WTC11 (cell line): ENCODE data around the gene HJV. TPM values are rescaled to one million over a fixed set of nuclear protein-coding genes. Genes with fewer than 3 reads are reported as not detected.

Experiments
- ATAC-seq: fragments of 200-7000 bp; cut with Tn5 transposase; 2 replicates; pipeline ENCODE4 v1.10.0; 2021; ENCODE audit warnings: mild to moderate bottlenecking, moderate library complexity
- CTCF ChIA-PET: fragments of 300-600 bp; sonication (Branson Sonifier 250); formaldehyde crosslinking; loops from one replicate; lab custom pipeline; 2021; ENCODE audit warnings: antibody characterized with exemption; lab: Charles Lee
- POLR2A ChIA-PET: fragments of 350-600 bp; sonication (Branson Sonifier 250); formaldehyde crosslinking; loops from one replicate; lab custom pipeline; 2021; ENCODE audit warnings: antibody characterized with exemption; lab: Charles Lee
- DNase-seq: peaks from one replicate; pipeline ENCODE4 v3.0.0; 2021; ENCODE audit warnings: low spot score
- H3K27ac Mint-ChIP-seq: 2 replicates; pipeline ENCODE4 v1.8.0; 2021; ENCODE audit warnings: mixed read lengths
- H3K27me3 Mint-ChIP-seq: 2 replicates; pipeline ENCODE4 v1.8.0; 2021; ENCODE audit warnings: low read depth, mild to moderate bottlenecking, moderate library complexity, mixed read lengths
- H3K36me3 Mint-ChIP-seq: 2 replicates; pipeline ENCODE4 v1.8.0; 2021; ENCODE audit warnings: mixed read lengths
- H3K4me1 Mint-ChIP-seq: 2 replicates; pipeline ENCODE4 v1.8.0; 2022; ENCODE audit warnings: mixed read lengths
- H3K4me3 Mint-ChIP-seq: 2 replicates; pipeline ENCODE4 v1.8.0; 2021; ENCODE audit warnings: mild to moderate bottlenecking, moderate library complexity, mixed read lengths
- H3K9me3 Mint-ChIP-seq: 2 replicates; pipeline ENCODE4 v1.8.0; 2021; ENCODE audit warnings: mixed read lengths
- CREB1 ChIP-seq: sonication (generic); formaldehyde crosslinking; IDR thresholded peaks from 2 replicates; pipeline ENCODE4 v1.8.0; 2023; ENCODE audit warnings: mild to moderate bottlenecking, missing genetic modification reagents
- CREM ChIP-seq: sonication (generic); formaldehyde crosslinking; IDR thresholded peaks from 2 replicates; pipeline ENCODE4 v1.8.1; 2022; ENCODE audit warnings: mild to moderate bottlenecking, missing genetic modification reagents, moderate library complexity
- GABPB1 ChIP-seq: sonication (generic); formaldehyde crosslinking; IDR thresholded peaks from 2 replicates; pipeline ENCODE4 v1.8.1; 2023; ENCODE audit warnings: mild to moderate bottlenecking, missing genetic modification reagents
- GRHL2 ChIP-seq: fragments of 250-450 bp; sonication (Bioruptor Pico); IDR thresholded peaks from 2 replicates; pipeline ENCODE4 v1.8.0; 2022; ENCODE audit warnings: mild to moderate bottlenecking, moderate library complexity; ENCODE audit not compliant: insufficient replicate concordance, severe bottlenecking
- MYBL2 ChIP-seq: sonication (generic); formaldehyde crosslinking; IDR thresholded peaks from 2 replicates; pipeline ENCODE4 v1.8.1; 2023; ENCODE audit warnings: mild to moderate bottlenecking, moderate library complexity, missing genetic modification reagents
- NFATC4 ChIP-seq: fragments of 250-450 bp; sonication (Bioruptor Pico); IDR thresholded peaks from 2 replicates; pipeline ENCODE4 v1.9.0; 2021; ENCODE audit warnings: mild to moderate bottlenecking
- PRRX2 ChIP-seq: fragments of 250-450 bp; sonication (Bioruptor Pico); IDR thresholded peaks from 2 replicates; pipeline ENCODE4 v1.8.0; 2021; ENCODE audit warnings: mild to moderate bottlenecking
- SMAD4 ChIP-seq: sonication (generic); formaldehyde crosslinking; IDR thresholded peaks from 2 replicates; pipeline ENCODE4 v1.8.0; 2022; ENCODE audit warnings: mild to moderate bottlenecking, missing genetic modification reagents
- SOX15 ChIP-seq: fragments of 250-450 bp; sonication (Bioruptor Pico); IDR thresholded peaks from 2 replicates; pipeline ENCODE4 v1.9.0; 2021; ENCODE audit warnings: mild to moderate bottlenecking
- TCF7 ChIP-seq: sonication (generic); formaldehyde crosslinking; IDR thresholded peaks from 2 replicates; pipeline ENCODE4 v1.8.0; 2022; ENCODE audit warnings: mild to moderate bottlenecking, low read depth, missing genetic modification reagents, moderate library complexity
- TEAD1 ChIP-seq: sonication (generic); formaldehyde crosslinking; IDR thresholded peaks from 2 replicates; pipeline ENCODE4 v1.8.0; 2022; ENCODE audit warnings: mild to moderate bottlenecking, missing genetic modification reagents
- TEAD4 ChIP-seq: sonication (generic); formaldehyde crosslinking; IDR thresholded peaks from 2 replicates; pipeline ENCODE4 v1.8.0; 2022; ENCODE audit warnings: mild to moderate bottlenecking, missing genetic modification reagents
- ZNF219 ChIP-seq: sonication (generic); formaldehyde crosslinking; IDR thresholded peaks from 2 replicates; pipeline ENCODE4 v1.8.0; 2023; ENCODE audit warnings: missing genetic modification reagents, mild to moderate bottlenecking, borderline replicate concordance
- ZNF263 ChIP-seq: sonication (generic); formaldehyde crosslinking; IDR thresholded peaks from 2 replicates; pipeline ENCODE4 v1.8.1; 2022; ENCODE audit warnings: low read depth, mild to moderate bottlenecking, moderate library complexity, missing genetic modification reagents
- ZNF423 ChIP-seq: fragments of 250-450 bp; sonication (Bioruptor Pico); IDR thresholded peaks from 2 replicates; pipeline ENCODE4 v2.1.2; 2022; ENCODE audit warnings: mild to moderate bottlenecking, moderate library complexity
- total RNA-seq: library from RNA; stranded (reverse); gene quantifications from 3 replicates; pipeline ENCODE4 v1.2.3, GENCODE V29; 2021
- TF ChIP-seq, protein P1 (sequence below): sonication (generic); formaldehyde crosslinking; IDR thresholded peaks from 2 replicates; pipeline ENCODE4 v1.8.0; 2022; ENCODE audit warnings: mild to moderate bottlenecking, missing genetic modification reagents
- TF ChIP-seq, protein P2 (sequence below): sonication (generic); formaldehyde crosslinking; IDR thresholded peaks from 2 replicates; pipeline ENCODE4 v1.8.0; 2022; ENCODE audit warnings: mild to moderate bottlenecking, missing genetic modification reagents
- TF ChIP-seq, protein P3 (sequence below): sonication (generic); formaldehyde crosslinking; IDR thresholded peaks from 2 replicates; pipeline ENCODE4 v1.8.0; 2022; ENCODE audit warnings: mild to moderate bottlenecking, missing genetic modification reagents
- TF ChIP-seq, protein P4 (sequence below): sonication (generic); formaldehyde crosslinking; IDR thresholded peaks from 2 replicates; pipeline ENCODE4 v1.8.1; 2023; ENCODE audit warnings: mild to moderate bottlenecking, moderate library complexity, missing genetic modification reagents
- TF ChIP-seq, protein P5 (sequence below): fragments of 200-600 bp; IDR thresholded peaks from 2 replicates; pipeline ENCODE4 v1.8.0; 2022; ENCODE audit warnings: antibody characterized with exemption
- TF ChIP-seq, protein P6 (sequence below): sonication (generic); formaldehyde crosslinking; IDR thresholded peaks from 2 replicates; pipeline ENCODE4 v1.8.1; 2023; ENCODE audit warnings: mild to moderate bottlenecking, missing genetic modification reagents, moderate library complexity
- TF ChIP-seq, protein P7 (sequence below): sonication (generic); formaldehyde crosslinking; IDR thresholded peaks from 2 replicates; pipeline ENCODE4 v1.8.0; 2023; ENCODE audit warnings: missing genetic modification reagents, mild to moderate bottlenecking, borderline replicate concordance

The HJV gene
- total RNA-seq, 1 experiment from 2014 or later = 0.31 TPM

DNA sequence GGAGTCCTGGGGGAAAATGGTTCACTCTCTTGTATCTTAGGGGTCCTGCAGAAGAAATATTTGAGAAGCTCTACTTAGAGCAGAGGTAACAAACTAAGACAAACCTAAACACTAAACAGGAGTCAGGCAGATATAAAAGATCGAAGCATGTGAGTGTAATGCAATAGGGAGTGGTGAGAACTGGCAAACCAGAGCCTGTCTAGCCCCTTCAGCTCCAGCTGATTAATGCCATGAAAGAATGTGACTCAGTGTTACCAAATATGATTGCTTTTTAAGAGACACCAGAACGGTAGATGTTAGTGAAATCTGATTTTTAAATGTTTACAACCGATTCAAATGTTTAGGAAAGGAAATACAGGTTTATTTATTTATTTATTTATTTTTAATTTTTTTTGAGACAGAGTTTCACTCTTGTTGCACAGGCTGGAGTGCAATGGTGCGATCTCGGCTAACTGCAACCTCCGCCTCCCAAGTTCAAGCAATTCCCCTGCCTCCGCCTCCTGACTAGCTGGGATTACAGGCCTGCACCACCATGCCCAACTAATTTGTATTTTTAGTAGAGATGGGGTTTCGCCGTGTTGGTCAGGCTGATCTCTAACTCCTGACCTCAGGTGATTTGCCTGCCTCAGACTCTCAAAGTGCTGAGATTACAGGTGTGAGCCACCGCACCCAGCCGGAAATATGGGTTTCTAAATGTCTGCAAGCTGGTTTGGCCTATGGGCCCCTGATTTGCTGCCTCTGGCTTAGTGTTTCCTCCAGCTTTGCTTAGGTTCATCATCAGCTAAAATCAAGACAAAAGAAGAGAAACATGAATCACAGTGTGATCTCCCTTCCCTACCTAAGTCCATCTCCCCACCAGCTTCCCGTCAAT lies 37.3 kb downstream of the HJV start:
- TF ChIP-seq, protein P1, sequence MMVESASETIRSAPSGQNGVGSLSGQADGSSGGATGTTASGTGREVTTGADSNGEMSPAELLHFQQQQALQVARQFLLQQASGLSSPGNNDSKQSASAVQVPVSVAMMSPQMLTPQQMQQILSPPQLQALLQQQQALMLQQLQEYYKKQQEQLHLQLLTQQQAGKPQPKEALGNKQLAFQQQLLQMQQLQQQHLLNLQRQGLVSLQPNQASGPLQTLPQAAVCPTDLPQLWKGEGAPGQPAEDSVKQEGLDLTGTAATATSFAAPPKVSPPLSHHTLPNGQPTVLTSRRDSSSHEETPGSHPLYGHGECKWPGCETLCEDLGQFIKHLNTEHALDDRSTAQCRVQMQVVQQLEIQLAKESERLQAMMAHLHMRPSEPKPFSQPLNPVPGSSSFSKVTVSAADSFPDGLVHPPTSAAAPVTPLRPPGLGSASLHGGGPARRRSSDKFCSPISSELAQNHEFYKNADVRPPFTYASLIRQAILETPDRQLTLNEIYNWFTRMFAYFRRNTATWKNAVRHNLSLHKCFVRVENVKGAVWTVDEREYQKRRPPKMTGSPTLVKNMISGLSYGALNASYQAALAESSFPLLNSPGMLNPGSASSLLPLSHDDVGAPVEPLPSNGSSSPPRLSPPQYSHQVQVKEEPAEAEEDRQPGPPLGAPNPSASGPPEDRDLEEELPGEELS (CRISPR knock-in tag) = no peak
- TF ChIP-seq ZNF263 (CRISPR knock-in tag) (no peak), CREM (no peak), GRHL2 (CRISPR knock-in tag) (no peak), SMAD4 (CRISPR knock-in tag) (no peak), TEAD1 (no peak), ZNF219 (CRISPR knock-in tag) (no peak), SOX15 (CRISPR knock-in tag) (no peak), NFATC4 (CRISPR knock-in tag) (no peak), PRRX2 (CRISPR knock-in tag) (no peak), TCF7 (no peak), CREB1 (CRISPR knock-in tag) (no peak)
- TF ChIP-seq, protein P2, sequence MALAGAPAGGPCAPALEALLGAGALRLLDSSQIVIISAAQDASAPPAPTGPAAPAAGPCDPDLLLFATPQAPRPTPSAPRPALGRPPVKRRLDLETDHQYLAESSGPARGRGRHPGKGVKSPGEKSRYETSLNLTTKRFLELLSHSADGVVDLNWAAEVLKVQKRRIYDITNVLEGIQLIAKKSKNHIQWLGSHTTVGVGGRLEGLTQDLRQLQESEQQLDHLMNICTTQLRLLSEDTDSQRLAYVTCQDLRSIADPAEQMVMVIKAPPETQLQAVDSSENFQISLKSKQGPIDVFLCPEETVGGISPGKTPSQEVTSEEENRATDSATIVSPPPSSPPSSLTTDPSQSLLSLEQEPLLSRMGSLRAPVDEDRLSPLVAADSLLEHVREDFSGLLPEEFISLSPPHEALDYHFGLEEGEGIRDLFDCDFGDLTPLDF = no peak
- TF ChIP-seq, protein P3, sequence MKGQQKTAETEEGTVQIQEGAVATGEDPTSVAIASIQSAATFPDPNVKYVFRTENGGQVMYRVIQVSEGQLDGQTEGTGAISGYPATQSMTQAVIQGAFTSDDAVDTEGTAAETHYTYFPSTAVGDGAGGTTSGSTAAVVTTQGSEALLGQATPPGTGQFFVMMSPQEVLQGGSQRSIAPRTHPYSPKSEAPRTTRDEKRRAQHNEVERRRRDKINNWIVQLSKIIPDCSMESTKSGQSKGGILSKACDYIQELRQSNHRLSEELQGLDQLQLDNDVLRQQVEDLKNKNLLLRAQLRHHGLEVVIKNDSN (CRISPR knock-in tag) = no peak
- TF ChIP-seq, protein P4, sequence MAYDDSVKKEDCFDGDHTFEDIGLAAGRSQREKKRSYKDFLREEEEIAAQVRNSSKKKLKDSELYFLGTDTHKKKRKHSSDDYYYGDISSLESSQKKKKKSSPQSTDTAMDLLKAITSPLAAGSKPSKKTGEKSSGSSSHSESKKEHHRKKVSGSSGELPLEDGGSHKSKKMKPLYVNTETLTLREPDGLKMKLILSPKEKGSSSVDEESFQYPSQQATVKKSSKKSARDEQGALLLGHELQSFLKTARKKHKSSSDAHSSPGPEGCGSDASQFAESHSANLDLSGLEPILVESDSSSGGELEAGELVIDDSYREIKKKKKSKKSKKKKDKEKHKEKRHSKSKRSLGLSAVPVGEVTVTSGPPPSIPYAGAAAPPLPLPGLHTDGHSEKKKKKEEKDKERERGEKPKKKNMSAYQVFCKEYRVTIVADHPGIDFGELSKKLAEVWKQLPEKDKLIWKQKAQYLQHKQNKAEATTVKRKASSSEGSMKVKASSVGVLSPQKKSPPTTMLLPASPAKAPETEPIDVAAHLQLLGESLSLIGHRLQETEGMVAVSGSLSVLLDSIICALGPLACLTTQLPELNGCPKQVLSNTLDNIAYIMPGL (CRISPR knock-in tag) = no peak
- Mint-ChIP-seq H3K27ac (no peak overlapping the region), H3K9me3 (no peaks in the 10 kb centered on the region), H3K4me1 (peaks cover 32% of the 10 kb centered on the region), H3K27me3 (no peaks in the 10 kb centered on the region; the same call in none of the 2 replicates), H3K36me3 (no peaks in the 10 kb centered on the region), H3K4me3 (no peak overlapping the region)
- no peak for ATAC-seq
- DNase-seq = no peak
- CTCF ChIA-PET = interaction anchor here (1.4 to 1.9 kb wide), 2 partner anchors 12 to 23 kb away, joined by 3 to 8 read pairs; no protein-coding TSS in a partner anchor
- POLR2A ChIA-PET = interaction anchor here (0.5 kb wide), 1 partner anchor 27 kb away, joined by 4 read pairs; no protein-coding TSS in a partner anchor

DNA sequence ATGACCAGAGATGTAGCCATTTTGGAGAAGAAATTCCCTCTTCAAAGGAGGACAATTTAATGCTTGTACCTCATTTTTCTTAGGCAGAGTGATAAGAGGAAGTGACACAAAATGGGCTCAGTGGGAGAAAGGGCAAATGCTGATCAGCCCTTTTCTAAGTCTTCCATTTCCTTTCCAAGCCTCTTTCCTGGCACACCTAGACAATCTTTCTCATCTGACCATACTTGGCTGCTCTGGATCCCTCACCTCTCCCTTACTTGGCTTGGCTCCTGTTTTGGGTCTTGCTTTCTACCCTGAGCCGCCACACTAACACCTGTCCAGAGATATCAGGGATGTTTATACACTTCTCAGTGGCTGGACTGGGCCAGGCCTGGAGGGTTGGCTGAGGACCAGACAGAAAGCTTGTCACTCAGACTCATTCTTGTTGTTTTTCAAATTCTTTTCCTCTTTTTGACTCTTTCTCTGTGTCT lies 38.3 kb downstream of the HJV start:
- Mint-ChIP-seq H3K4me1 (peaks cover 32% of the 10 kb centered on the region), H3K27ac (no peak overlapping the region), H3K36me3 (no peaks in the 10 kb centered on the region), H3K4me3 (no peak overlapping the region), H3K9me3 (no peaks in the 10 kb centered on the region), H3K27me3 (no peaks in the 10 kb centered on the region; the same call in none of the 2 replicates)
- ATAC-seq (no peak), DNase-seq (no peak)
- ChIA-PET POLR2A (interaction anchor here (1.2 kb wide), 1 partner anchor 8 kb away, joined by 4 read pairs; no protein-coding TSS in a partner anchor), CTCF (interaction anchor here (1.4 kb wide), 1 partner anchor 13 kb away, joined by 3 read pairs; no protein-coding TSS in a partner anchor)
- TF ChIP-seq PRRX2 (CRISPR knock-in tag) = no peak
- TF ChIP-seq, protein P5, sequence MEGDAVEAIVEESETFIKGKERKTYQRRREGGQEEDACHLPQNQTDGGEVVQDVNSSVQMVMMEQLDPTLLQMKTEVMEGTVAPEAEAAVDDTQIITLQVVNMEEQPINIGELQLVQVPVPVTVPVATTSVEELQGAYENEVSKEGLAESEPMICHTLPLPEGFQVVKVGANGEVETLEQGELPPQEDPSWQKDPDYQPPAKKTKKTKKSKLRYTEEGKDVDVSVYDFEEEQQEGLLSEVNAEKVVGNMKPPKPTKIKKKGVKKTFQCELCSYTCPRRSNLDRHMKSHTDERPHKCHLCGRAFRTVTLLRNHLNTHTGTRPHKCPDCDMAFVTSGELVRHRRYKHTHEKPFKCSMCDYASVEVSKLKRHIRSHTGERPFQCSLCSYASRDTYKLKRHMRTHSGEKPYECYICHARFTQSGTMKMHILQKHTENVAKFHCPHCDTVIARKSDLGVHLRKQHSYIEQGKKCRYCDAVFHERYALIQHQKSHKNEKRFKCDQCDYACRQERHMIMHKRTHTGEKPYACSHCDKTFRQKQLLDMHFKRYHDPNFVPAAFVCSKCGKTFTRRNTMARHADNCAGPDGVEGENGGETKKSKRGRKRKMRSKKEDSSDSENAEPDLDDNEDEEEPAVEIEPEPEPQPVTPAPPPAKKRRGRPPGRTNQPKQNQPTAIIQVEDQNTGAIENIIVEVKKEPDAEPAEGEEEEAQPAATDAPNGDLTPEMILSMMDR = no peak
- TF ChIP-seq, protein P6, sequence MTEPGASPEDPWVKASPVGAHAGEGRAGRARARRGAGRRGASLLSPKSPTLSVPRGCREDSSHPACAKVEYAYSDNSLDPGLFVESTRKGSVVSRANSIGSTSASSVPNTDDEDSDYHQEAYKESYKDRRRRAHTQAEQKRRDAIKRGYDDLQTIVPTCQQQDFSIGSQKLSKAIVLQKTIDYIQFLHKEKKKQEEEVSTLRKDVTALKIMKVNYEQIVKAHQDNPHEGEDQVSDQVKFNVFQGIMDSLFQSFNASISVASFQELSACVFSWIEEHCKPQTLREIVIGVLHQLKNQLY (CRISPR knock-in tag) = no peak
- TF ChIP-seq GABPB1 (CRISPR knock-in tag) = no peak
- no peak for TF ChIP-seq ZNF423 (CRISPR knock-in tag)
- no peak for TF ChIP-seq MYBL2 (CRISPR knock-in tag)
- TF ChIP-seq, protein P7, sequence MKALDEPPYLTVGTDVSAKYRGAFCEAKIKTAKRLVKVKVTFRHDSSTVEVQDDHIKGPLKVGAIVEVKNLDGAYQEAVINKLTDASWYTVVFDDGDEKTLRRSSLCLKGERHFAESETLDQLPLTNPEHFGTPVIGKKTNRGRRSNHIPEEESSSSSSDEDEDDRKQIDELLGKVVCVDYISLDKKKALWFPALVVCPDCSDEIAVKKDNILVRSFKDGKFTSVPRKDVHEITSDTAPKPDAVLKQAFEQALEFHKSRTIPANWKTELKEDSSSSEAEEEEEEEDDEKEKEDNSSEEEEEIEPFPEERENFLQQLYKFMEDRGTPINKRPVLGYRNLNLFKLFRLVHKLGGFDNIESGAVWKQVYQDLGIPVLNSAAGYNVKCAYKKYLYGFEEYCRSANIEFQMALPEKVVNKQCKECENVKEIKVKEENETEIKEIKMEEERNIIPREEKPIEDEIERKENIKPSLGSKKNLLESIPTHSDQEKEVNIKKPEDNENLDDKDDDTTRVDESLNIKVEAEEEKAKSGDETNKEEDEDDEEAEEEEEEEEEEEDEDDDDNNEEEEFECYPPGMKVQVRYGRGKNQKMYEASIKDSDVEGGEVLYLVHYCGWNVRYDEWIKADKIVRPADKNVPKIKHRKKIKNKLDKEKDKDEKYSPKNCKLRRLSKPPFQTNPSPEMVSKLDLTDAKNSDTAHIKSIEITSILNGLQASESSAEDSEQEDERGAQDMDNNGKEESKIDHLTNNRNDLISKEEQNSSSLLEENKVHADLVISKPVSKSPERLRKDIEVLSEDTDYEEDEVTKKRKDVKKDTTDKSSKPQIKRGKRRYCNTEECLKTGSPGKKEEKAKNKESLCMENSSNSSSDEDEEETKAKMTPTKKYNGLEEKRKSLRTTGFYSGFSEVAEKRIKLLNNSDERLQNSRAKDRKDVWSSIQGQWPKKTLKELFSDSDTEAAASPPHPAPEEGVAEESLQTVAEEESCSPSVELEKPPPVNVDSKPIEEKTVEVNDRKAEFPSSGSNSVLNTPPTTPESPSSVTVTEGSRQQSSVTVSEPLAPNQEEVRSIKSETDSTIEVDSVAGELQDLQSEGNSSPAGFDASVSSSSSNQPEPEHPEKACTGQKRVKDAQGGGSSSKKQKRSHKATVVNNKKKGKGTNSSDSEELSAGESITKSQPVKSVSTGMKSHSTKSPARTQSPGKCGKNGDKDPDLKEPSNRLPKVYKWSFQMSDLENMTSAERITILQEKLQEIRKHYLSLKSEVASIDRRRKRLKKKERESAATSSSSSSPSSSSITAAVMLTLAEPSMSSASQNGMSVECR (CRISPR knock-in tag) = no peak
- TF ChIP-seq TEAD4 (CRISPR knock-in tag) = no peak
